ENCODE measurements around the gene RBCK1.
A peak's percentile ranks its signal among the peaks of the same experiment; 100 is the strongest.

RBCK1 gene

DNA sequence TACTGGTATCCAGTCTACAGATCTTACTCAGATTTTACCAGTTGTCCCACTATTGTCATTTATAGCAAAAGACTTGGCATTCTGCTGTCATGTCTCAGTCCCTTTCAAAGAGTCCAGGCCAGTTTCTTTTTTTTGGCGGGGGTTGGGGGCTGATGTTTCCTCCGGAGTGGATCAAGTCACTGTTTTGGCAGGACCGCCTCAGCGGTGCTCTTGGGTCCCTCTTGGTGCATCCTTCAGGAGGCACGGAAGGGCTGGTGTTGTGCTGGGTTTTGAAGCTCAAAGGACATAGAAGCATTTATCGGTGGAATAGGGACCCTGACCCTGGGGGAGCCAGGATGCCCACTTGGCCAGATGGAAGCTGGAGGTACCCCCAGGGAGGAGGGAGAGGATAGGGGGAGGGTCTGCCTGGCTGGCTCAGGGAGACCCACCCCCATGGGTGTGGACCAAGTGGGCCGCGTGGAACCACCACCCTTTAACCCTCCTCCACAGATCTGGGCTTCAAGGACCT lies 10.8 kb downstream of the RBCK1 start:
- DNase-seq (ENCODE audit: low read depth), result no peak

DNA sequence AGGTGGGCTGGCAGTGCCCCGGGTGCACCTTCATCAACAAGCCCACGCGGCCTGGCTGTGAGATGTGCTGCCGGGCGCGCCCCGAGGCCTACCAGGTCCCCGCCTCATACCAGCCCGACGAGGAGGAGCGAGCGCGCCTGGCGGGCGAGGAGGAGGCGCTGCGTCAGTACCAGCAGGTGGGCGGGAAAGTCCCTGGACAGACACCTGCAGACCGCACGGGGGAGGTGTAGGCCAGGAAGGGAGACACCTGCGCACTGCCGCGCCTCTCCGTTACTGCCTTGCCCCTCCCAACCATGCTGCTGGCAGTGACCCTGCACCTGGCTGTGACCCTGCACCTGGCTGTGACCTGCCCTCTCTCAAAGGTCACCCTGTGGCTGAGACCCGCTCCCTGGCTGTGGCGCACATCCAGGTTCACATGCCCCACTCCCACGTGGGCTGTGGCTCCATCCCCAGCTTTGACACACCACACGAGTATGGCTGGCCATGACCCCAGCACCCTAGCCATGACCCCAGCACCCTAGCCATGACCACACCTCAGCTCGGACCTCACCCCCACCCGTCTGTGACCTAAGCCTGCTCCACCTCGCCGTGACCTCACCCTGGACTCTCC lies 11.6 kb downstream of the RBCK1 start:
- DNase-seq (ENCODE audit: low read depth), result no peak

DNA sequence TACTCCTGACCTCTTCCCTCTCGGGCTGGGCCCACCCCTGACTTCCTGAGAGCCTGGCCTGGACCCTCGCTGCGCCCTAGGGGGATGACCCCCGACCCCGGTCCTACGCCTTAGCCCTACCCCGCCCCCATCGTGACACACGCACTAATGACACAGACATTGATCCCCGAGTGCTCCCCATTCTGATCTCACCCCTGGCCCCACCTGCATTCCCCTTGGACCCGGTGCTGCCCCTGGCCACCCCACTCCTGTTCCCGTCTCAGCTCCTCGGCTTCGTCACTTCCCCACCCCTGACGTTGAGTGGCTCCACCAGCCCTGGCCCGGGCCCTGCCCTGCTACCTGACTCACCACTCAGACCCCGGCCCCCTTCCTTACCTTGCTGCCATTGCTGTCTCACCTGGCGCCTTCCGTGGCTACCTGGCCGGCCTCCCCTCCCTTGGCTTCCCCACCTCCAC lies 12.1 kb downstream of the RBCK1 start:
- DNase-seq (ENCODE audit: low read depth), result no peak

DNA sequence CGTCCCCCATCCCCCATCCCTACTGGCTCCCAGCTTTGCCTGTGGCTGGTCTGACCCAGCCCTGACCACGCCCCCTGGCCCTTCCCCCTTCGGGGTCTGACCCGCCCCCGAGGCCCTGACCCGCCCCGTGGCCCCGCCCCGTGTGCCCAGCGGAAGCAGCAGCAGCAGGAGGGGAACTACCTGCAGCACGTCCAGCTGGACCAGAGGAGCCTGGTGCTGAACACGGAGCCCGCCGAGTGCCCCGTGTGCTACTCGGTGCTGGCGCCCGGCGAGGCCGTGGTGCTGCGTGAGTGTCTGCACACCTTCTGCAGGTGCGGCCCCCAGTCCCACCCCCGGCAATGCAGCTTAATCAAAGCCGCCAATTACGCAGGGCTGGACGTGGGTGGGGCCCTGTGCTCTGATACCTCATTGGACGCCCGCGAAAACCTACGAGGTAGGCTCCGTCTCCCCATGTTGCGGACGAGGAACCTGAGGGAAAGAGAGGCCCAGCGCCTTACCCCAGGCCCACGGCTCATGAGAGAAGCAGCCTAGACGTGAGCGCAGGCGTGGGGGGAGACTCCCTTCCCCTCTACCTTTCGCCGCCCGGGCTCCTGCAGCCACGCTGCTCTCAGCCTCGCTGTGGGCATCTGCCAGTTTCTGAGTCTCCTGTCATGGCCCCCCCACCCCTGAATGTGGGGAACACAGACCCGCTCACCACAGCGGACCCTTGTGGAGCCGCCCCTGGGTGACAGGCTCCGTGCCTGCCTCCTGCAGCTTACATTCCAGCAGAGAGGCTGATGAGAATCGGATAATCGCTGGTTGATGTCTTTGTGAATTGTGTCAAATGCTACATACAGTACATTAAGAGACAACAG lies 12.8 kb downstream of the RBCK1 start:
- no peak for DNase-seq (ENCODE audit: low read depth)

DNA sequence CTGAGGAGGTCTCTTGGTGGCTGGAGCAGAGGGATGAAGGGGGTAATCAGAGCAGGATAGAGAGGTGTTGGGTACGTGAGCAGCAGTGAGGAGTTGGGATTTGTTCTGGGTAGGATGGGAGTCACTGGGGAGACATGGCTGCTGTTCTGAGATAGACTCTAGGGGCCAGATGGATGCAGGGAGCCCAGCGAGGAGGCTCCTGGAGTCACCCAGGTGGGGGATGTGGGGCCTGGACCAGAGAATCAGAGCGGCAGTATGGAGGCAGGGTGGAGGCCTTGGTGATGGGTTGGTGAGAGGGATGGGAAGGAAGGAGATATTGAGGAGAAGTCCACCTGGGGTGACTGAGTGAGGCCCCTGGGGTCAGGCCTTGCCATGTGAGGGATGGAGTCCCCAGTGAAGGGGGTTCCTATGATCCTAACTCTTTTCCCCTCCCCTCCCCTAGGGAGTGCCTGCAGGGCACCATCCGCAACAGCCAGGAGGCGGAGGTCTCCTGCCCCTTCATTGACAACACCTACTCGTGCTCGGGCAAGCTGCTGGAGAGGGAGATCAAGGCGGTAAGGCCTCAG lies 13.7 kb downstream of the RBCK1 start:
- no peak for DNase-seq (ENCODE audit: low read depth)

DNA sequence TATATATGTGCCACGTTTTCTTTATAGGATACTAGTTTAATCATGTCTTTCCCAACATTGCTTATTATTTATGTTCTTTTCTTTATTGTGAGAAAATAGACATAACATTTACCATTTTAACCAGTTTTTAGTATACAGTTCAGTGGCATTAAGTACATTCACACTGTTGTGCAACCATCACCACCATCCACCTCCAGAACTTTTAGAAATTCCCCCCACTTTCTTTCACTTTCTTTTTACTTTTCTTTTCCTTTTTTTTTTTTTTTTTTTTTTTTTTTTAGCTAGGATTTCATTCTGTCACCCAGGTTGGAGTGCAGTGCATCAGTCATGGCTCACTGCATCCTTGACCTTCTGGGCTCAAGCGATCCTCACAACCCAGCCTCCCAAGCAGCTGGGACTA lies 18.5 kb downstream of the RBCK1 start:
- DNase-seq (ENCODE audit: low read depth), result no peak

DNA sequence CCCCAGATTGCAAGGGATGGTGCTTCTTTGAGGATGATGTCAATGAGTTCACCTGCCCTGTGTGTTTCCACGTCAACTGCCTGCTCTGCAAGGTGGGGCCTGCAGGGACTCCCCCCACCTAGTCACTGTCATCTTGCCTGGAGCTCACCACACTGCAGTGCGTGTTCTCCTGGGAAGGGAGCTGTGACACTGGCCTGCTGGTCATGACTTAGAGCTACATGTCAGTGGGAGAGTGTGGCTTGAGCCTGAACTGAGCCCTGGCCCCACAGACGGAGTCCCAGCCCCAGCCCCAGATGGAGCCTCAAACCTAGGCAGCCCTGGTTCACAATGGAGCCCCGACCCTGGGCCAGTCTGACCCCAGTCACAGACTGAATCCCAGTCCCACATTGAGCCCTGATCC lies 19.3 kb downstream of the RBCK1 start:
- no peak for DNase-seq (ENCODE audit: low read depth)

DNA sequence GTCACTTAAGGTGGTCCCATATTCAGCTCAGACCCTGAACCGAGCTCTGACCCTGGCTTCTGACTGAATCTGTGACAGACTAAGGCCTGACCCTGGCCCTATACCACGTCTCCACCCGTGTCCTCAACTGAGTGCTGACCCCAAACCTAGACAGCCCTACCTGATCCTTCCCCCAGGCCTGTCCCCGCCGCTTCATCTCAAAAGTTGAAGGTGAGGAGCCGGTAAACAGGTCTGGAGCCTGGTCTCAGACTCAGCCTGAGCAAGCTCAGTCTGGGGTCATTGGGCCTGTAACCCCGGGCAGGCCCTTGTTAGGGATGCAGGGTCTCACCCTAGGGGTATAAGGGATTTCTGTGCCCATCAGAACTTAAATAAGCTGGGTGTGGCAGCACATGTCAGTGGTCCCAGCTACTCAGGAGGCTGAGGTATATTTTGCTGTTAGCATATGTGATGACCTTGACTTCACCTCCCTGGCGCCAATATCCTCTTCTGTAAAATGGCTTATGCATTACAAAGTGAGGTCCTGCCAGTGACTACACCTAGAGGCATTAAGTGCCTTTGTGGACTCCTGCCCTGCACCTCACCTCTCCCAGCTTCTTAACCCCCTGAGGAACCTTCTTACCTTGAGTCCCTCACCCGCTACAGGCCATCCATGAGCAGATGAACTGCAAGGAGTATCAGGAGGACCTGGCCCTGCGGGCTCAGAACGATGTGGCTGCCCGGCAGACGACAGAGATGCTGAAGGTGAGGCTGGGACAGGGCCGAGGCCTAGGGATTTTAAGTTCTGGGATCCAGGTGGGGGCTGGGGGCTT lies 20.0 kb downstream of the RBCK1 start:
- DNase-seq (ENCODE audit: low read depth), result no peak

DNA sequence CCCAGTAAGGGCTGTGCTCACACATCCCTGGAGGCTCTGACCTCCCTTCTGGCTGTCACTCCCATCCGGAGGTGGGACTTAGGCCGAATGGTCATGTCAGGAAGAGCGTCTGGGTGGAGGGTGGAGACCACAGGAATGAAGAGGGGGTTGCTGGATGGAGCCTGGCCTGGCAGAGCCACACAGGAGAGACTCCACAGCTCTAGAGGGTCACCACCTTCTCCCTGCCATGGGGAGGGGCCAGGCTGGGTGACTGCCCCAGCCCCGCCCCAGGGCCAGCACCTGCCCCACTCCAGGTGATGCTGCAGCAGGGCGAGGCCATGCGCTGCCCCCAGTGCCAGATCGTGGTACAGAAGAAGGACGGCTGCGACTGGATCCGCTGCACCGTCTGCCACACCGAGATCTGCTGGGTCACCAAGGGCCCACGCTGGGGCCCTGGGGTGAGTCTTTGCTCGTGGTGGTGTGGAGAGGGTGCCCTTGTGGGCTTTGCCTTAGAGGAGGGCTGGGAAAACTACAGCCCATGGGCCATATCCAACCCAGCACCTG lies 20.6 kb downstream of the RBCK1 start:
- no peak for DNase-seq (ENCODE audit: low read depth)

DNA sequence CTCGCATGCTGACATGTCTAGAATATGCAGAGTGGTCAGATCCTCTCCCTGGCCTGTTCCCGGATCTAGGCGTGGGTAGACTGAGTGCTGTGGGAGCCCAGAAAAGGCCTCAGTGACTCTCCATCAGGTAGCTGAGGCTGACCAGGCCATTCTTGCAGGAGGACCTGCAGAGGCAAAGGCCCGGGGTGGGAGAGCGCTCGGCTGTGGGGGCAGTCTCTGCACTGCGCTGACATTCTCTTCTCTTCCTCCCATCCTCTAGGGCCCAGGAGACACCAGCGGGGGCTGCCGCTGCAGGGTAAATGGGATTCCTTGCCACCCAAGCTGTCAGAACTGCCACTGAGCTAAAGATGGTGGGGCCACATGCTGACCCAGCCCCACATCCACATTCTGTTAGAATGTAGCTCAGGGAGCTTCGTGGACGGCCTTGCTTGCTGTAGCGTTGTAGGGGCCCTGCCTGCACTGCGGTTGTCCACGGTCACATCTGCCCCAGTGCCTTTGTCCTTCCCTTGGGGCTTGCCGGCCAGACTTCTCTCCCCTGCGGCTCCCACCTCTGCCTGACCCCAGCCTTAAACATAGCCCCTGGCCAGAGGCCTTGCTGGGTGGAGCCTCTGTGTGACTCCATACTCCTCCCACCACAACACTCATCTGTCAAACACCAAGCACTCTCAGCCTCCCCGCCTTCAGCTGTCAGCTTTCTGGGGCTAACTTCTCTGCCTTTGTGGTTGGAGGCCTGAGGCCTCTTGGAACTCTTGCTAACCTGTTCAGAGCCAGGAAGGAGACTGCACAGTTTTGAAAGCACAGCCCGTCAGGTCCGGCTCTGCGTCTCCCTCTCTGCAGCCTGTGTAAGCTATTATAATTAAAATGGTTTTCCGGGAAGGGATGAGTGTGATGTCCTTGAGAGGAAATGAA lies 22.2 kb downstream of the RBCK1 start:
- peak; percentile 27 for DNase-seq (ENCODE audit: low read depth)

DNA sequence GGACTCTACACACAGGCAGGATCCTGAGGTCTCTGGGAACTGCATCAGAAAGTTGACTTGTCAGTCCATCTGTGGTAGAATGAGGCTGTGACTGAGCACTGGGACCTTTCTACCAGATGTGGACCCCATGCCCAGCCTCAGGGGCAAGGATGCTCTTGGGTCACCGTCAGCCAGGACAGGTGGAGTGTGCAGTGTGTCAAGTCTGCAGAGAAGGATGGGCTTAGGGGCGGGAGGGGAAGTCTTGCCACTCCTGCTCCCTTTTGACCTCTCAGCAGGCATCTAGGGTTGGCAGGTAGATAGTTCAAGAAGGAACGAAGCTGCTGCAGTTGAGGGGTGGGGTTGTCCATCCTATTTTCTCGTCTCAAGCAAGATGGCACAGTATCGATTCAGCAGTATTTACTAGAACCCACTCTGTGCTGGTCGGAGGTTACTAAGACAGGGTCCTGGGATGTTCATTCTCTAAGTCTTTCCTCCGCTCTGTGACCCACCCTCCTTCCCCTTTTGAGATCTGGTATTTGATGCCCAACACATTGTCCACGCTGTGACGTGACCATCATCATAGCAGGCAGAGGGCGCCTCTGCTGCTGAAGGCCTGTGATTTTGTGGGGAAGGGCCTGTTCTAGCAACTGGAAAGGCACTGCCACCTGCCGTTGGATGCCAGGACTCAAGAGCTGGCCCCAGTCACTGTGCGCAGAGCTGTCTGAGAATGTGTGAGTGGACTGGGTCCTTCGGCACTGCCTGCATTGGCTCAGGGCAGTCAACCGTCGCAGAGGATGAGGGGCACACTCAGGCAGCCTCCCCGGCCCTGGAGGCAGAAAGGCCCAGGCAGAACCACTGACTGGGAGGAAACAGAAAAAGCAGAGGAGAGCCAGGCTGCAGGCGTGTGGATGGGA lies 23.2 kb downstream of the RBCK1 start:
- peak; percentile 67 for DNase-seq (ENCODE audit: low read depth)

DNA sequence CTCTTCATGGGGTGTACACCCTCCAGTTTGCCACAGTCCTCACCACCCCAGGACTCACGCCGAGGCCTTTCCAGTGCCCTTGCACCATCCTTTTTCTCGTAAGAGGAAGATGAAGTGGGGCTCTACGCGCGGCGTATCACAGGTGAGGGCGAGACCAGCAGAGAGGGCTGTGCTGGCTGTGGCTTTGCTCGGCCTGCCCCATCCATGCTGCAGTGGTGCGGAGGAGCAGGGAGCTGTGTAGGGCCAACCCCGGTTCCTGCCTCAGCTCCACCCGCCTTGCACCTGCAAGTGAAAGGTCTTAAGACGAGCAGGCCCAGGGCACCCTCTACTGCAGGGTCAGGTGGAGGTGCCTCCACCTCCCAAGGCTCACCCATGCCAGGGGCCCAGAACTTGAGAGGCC lies 24.1 kb downstream of the RBCK1 start:
- DNase-seq (ENCODE audit: low read depth), result no peak

DNA sequence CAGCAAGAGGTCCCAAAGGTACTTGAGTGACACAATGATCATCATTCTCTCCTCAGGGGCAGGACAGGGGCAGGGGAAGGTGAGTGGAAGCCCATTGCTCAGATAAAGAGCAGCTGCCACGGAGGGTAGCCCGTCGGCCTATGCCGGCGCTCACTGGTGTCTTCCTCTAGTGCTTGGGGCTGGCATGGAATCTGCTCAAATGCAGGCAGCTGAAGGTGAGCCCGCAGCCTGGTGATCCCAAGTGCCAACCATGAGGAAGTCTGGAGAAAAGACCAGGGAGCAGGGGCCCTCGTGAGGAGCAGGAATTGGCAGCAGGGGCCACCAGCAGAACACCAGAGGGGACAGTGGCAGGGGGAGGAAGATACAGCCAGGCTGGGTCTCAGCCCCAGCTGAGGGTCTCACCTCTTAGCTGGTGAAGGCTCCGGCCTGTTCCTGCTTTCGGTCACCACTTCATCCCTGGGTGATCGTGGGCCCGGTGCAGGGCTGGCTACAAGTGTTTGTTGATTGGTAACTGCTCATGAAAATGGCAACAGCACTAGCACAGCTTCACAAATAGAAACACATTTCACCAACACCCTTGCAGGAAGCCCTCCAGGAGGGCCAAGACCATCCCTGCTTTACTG lies 24.7 kb downstream of the RBCK1 start:
- no peak for DNase-seq (ENCODE audit: low read depth)

DNA sequence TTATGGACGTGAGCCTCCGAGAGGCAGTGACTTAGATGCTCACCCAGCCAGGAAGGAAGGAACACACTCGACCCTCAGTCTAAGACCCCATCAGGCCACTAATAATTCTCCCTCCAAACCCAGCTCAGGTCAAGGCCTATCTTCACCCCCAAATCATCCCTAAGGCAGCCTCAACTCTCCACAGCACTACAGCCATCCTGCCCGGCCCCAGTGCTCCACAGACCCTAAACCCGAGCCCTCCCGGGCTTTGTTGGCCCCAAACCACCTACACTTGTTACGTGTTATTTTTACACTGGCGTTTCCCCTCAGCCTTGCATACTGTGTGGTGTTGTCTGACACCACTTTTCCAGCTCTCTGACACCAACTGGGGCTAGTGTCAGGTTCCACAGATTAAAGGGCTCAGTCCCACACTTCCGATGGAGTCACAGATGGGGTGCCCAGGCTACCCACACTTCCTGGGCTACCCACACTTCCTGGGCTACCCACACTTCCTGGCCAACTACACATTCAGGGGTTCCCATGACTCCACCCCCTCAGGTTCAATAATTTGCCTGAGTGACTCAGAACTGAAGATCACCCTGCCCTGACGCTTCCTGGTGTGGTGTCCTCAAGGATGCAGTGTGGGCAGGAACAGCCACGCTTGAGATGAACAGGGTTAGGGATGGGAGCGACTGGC lies 25.3 kb downstream of the RBCK1 start:
- peak; percentile 30 for DNase-seq (ENCODE audit: low read depth)

DNA sequence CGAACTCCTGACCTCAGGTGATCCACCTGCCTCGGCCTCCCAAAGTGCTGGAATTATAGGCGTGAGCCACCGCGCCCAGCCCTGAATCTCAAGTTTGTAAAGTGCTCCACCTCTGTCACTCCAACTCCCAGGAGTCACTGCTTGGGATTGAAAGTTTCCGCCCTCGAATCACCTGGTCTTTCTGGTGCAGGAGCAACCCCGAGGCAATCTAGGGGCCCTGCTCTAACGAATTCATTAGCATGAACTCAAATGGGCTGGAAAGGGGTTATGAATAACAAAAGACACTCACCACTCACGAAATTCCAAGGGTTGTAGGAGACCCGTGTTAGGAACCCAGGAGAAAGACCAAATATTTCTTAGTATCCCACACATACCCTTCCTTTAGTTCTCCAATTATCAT lies 26.1 kb downstream of the RBCK1 start:
- DNase-seq (ENCODE audit: low read depth), result no peak

DNA sequence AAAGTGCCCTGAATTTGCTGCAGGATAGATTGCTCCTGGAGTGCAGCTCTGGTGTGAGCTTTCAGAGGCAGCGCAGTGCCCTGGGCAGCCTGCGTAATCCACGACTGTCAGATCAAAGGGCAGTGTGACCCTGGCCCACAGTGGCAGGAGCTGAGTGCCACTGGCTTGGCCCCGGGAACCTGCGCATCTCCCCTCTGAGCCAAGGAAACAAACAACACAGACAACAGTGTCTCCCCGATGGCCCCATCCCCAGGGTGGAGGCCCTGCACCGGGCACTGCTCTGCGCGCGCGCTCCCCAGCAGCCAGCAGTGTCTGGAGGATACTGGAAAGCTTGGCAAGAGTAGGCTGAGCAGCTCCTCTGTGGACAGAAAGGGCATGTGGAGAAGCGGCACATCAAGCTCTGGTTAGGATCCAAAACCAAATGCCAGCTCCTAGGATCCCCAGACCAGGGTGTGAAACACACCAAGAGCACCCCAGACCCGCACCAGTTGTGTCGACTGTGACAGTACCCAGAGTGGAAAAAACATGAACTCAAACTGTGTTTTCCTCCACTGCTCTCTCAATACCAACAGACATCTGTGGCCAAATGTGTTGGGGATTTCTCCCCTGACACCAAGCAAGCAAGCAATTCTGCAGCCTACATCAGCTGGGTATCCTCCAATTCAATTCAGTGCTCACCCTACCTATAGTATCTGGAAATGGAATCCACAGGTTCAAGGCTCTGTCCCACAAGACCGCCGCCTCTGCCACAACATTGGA lies 26.7 kb downstream of the RBCK1 start:
- DNase-seq (ENCODE audit: low read depth), result no peak

DNA sequence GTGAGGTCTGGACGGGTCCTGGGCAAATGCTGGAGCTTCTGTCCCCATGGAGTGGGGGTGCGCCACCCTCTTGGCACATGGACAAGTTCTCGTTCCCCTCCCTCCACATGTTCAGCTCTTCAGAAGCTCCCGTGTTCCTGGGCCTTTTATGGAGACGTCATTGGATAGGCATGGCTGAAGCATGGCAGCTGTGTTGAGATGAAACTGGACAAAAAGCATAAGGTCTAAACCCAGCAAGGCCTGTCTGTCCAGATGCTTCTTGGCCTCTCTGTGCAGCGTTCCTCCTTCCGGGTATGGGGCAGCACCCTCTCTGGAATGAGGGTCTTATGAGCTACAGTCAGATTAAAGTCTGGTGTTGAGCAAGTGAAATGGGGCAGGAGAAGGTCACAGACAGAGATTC lies 27.5 kb downstream of the RBCK1 start:
- DNase-seq (ENCODE audit: low read depth), result no peak

DNA sequence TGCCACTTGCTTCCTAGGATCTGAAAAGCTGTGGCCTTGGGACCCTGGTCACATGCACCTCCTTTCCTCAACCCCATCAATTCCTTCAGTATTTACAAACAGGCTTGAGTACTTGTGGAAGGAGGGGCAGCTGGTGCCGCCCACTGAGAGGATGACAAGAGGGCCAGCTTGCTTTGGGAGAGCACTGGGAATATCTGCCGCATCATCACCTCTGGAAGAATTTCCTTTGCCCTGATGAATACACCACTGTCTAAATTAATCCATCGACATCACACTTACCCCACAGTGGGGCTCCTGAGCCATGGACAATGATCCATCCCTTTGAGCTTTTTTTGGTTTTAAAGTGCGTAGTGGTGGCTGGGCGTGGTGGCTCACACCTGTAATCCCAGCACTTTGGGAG lies 28.4 kb downstream of the RBCK1 start:
- DNase-seq (ENCODE audit: low read depth), result no peak
